Sigmoid colon (tissue), 7 donors: ENCODE data around the gene PRDM12. TPM values are rescaled to one million over a fixed set of nuclear protein-coding genes. Genes with fewer than 3 reads are reported as not detected.

Experiments used
- DNase-seq: peaks from one replicate; pipeline ENCODE4 v3.0.0-alpha.2; 2019
- H3K27ac ChIP-seq, 4 donors: fragments of 200-600 bp; sonication (generic); one replicate each; pipeline ENCODE4 v1.5.1; 2016 to 2019; ENCODE audit warnings: mild to moderate bottlenecking in 1 of 4
- H3K27me3 ChIP-seq, 3 donors: fragments of 200-600 bp; sonication (generic); one replicate each; pipeline ENCODE4 v1.5.1; 2019; ENCODE audit warnings: mild to moderate bottlenecking in 1 of 3
- H3K36me3 ChIP-seq, 4 donors: fragments of 200-600 bp; sonication (generic); one replicate each; pipeline ENCODE4 v1.5.1; 2016 to 2019
- H3K4me1 ChIP-seq, 4 donors: fragments of 200-600 bp; sonication (generic); one replicate each; pipeline ENCODE4 v1.5.1; 2017 to 2019
- H3K4me3 ChIP-seq, 4 donors: fragments of 200-600 bp; sonication (generic); one replicate each; pipeline ENCODE4 v1.5.1; 2017 to 2019; ENCODE audit warnings: mild to moderate bottlenecking in 2 of 4, moderate library complexity in 1 of 4
- H3K9me3 ChIP-seq, 4 donors: fragments of 200-600 bp in 3 of 4; sonication (generic) in 3 of 4; one replicate each; pipeline versions ENCODE4 v1.5.1 to v1.6.1; 2013 to 2019
- CTCF ChIP-seq, 4 experiments: fragments of 450-650 bp in 3 of 4; fragments of 200-600 bp in 1 of 4; IDR thresholded peaks; one replicate each; pipeline ENCODE4 v1.5.1; 2016 to 2019; ENCODE audit warnings: antibody characterized with exemption in 4 of 4, mild to moderate bottlenecking in 3 of 4, moderate library complexity in 2 of 4
- EP300 ChIP-seq, 4 donors: sonication (generic); formaldehyde crosslinking; IDR thresholded peaks; one replicate each; pipeline ENCODE4 v1.6.1; 2017; ENCODE audit warnings: antibody characterized with exemption in 4 of 4
- POLR2A ChIP-seq, 2 donors: fragments of 450-650 bp; IDR thresholded peaks; one replicate each; pipeline ENCODE4 v1.6.1; 2016; ENCODE audit warnings: antibody characterized with exemption in 2 of 2, mild to moderate bottlenecking in 2 of 2, moderate library complexity in 2 of 2
- POLR2AphosphoS5 ChIP-seq, 4 donors: sonication (generic); formaldehyde crosslinking; IDR thresholded peaks; one replicate each; pipeline ENCODE4 v1.6.1; 2017; ENCODE audit warnings: antibody characterized with exemption in 4 of 4
- WGBS, 2 donors: extraction: QIAGEN DNeasy Blood & Tissue Kit; methylation state at CpG; one replicate each; pipeline ENCODE4 v1.1.7; 2013; 5-methylcytosine and 5-hydroxymethylcytosine counted together
- intact Hi-C: fragments of 100-400 bp; cut with DNase I; formaldehyde crosslinking; loops from one replicate; pipeline ENCODE4 v1.15.1; 2023
- polyA plus RNA-seq, 3 donors: library from polyadenylated mRNA; stranded (reverse); fragments of 200-250 nt; gene quantifications; one replicate each; pipeline ENCODE4 v1.2.3, GENCODE V29; 2013
- total RNA-seq, 4 donors: library from RNA; depleted of rRNA; stranded (reverse); fragments of >200 nt; gene quantifications; one replicate each; pipeline ENCODE4 v1.1.0, GENCODE V29; 2016
- donor health status: healthy with polysubstance abuse.
- donor health status: Bipolar disorder and iron deficiency.
- donor health status: healthy.

The PRDM12 gene
- total and polyA plus RNA-seq, 7 donors, result not detected

GRCh38 chr9:130718562-130718961 is 54.2 kb downstream of the PRDM12 start:
- TF ChIP-seq EP300 (IDR thresholded peaks at IDR 0.05) (no peak), POLR2A (IDR thresholded peaks at IDR 0.05) (no peak), CTCF (IDR thresholded peaks at IDR 0.05) (no peak), POLR2AphosphoS5 (IDR thresholded peaks at IDR 0.05) (no peak)
- Histone ChIP-seq H3K27me3 (no peaks in the 10 kb centered on the region), H3K27ac (no peak overlapping the region), H3K9me3 (no peaks in the 10 kb centered on the region), H3K4me3 (no peak overlapping the region), H3K4me1 (peaks cover 0 to 35% (median 28%) of the 10 kb centered on the region in 4 donors), H3K36me3 (no peaks in the 10 kb centered on the region)
- no peak for DNase-seq
- 66 to 84% methylated on average over 3 of the region's 3 CpGs for WGBS, 2 donors
- intact Hi-C loops, result no loop called here

- Histone ChIP-seq H3K4me3 (no peak overlapping the region), H3K9me3 (no peaks in the 10 kb centered on the region), H3K27ac (no peak overlapping the region), H3K36me3 (no peaks in the 10 kb centered on the region), H3K4me1 (peaks cover 0 to 14% (median 14%) of the 10 kb centered on the region in 4 donors), H3K27me3 (no peaks in the 10 kb centered on the region)
- WGBS, 2 donors, result 96 to 97% methylated on average over 10 of the region's 10 CpGs
- intact Hi-C loops, result no loop called here
- DNase-seq, result no peak
- no peak for TF ChIP-seq EP300 (IDR thresholded peaks at IDR 0.05)
- TF ChIP-seq POLR2A (IDR thresholded peaks at IDR 0.05), result no peak
- TF ChIP-seq POLR2AphosphoS5 (IDR thresholded peaks at IDR 0.05), result no peak
- no peak for TF ChIP-seq CTCF (IDR thresholded peaks at IDR 0.05)
These were observed 56.4 kb downstream of the PRDM12 start for GRCh38 chr9:130720762-130721161.

GRCh38 chr9:130728721-130729120 is 64.3 kb downstream of the PRDM12 start:
- H3K36me3 ChIP-seq, result no peaks in the 10 kb centered on the region
- intact Hi-C loops, result no loop called here
- H3K4me3 ChIP-seq, result no peak overlapping the region
- H3K27ac ChIP-seq, result no peak overlapping the region
- no peak for DNase-seq
- H3K27me3 ChIP-seq, result no peaks in the 10 kb centered on the region
- H3K9me3 ChIP-seq, result no peaks in the 10 kb centered on the region
- peaks cover 0 to 21% (median 12%) of the 10 kb centered on the region in 4 donors for H3K4me1 ChIP-seq
- TF ChIP-seq CTCF (IDR thresholded peaks at IDR 0.05) (no peak), POLR2AphosphoS5 (IDR thresholded peaks at IDR 0.05) (no peak), EP300 (IDR thresholded peaks at IDR 0.05) (no peak), POLR2A (IDR thresholded peaks at IDR 0.05) (no peak)
- 28 to 60% methylated on average over 3 of the region's 3 CpGs for WGBS, 2 donors

- H3K27ac ChIP-seq, result no peak overlapping the region
- intact Hi-C loops, result no loop called here
- WGBS, 2 donors, result 82 to 91% methylated on average over 2 of the region's 2 CpGs
- no peaks in the 10 kb centered on the region for H3K36me3 ChIP-seq
- TF ChIP-seq EP300 (IDR thresholded peaks at IDR 0.05) (no peak), POLR2A (IDR thresholded peaks at IDR 0.05) (no peak), CTCF (IDR thresholded peaks at IDR 0.05) (no peak), POLR2AphosphoS5 (IDR thresholded peaks at IDR 0.05) (no peak)
- H3K4me3 ChIP-seq, result no peak overlapping the region
- H3K27me3 ChIP-seq, result no peaks in the 10 kb centered on the region
- peaks cover 0 to 21% (median 12%) of the 10 kb centered on the region in 4 donors for H3K4me1 ChIP-seq
- H3K9me3 ChIP-seq, result no peaks in the 10 kb centered on the region
- no peak for DNase-seq
These were observed 64.8 kb downstream of the PRDM12 start for GRCh38 chr9:130729145-130729544.

GRCh38 chr9:130731355-130731754 is 67.0 kb downstream of the PRDM12 start:
- H3K4me3 ChIP-seq, result no peak overlapping the region
- 22 to 60% methylated on average over 2 of the region's 2 CpGs for WGBS, 2 donors
- intact Hi-C loops, result no loop called here
- DNase-seq, result no peak
- no peak overlapping the region for H3K27ac ChIP-seq
- H3K4me1 ChIP-seq, result peaks cover 0 to 28% (median 12%) of the 10 kb centered on the region in 4 donors
- H3K9me3 ChIP-seq, result no peaks in the 10 kb centered on the region
- TF ChIP-seq POLR2A (IDR thresholded peaks at IDR 0.05) (no peak), POLR2AphosphoS5 (IDR thresholded peaks at IDR 0.05) (no peak), CTCF (IDR thresholded peaks at IDR 0.05) (no peak), EP300 (IDR thresholded peaks at IDR 0.05) (no peak)
- no peaks in the 10 kb centered on the region for H3K36me3 ChIP-seq
- H3K27me3 ChIP-seq, result no peaks in the 10 kb centered on the region
